Type B pancreatic cell (in vitro differentiated cells): ENCODE data around the gene BCL3. TPM values are rescaled to one million over a fixed set of nuclear protein-coding genes. Genes with fewer than 3 reads are reported as not detected.

Experiments used
- DNase-seq: peaks from one replicate; pipeline ENCODE4 v3.0.0; 2021; ENCODE audit warnings: mixed read lengths; ENCODE audit not compliant: unreplicated experiment; ENCODE audit errors: extremely low spot score
- H3K27ac Mint-ChIP-seq: 2 replicates; pipeline ENCODE4 v1.8.0; 2021; ENCODE audit warnings: mild to moderate bottlenecking, mixed read lengths
- H3K27me3 Mint-ChIP-seq: 2 replicates; pipeline ENCODE4 v1.8.0; 2021; ENCODE audit warnings: mixed read lengths
- H3K36me3 Mint-ChIP-seq: 2 replicates; pipeline ENCODE4 v1.8.0; 2021; ENCODE audit warnings: mixed read lengths
- H3K4me1 Mint-ChIP-seq: one replicate; pipeline ENCODE4 v1.8.0; 2021; ENCODE audit warnings: mixed read lengths; ENCODE audit not compliant: unreplicated experiment
- H3K4me3 Mint-ChIP-seq: 2 replicates; pipeline ENCODE4 v1.8.0; 2021; ENCODE audit warnings: mild to moderate bottlenecking, mixed read lengths
- H3K9me3 Mint-ChIP-seq: 2 replicates; pipeline ENCODE4 v1.8.0; 2021; ENCODE audit warnings: mixed read lengths
- CTCF ChIP-seq: fragments of 200-600 bp; sonication (generic); conservative IDR thresholded peaks from 2 replicates; pipeline ENCODE4 v1.5.0; 2021; ENCODE audit warnings: antibody characterized with exemption, mild to moderate bottlenecking
- total RNA-seq: library from RNA; stranded (reverse); gene quantifications from 2 replicates; pipeline ENCODE4 v1.2.1, GENCODE V29; 2021; ENCODE audit warnings: low replicate concordance

Gene BCL3
- total RNA-seq, 1 donor from 2014 or later = 18.9 TPM

GRCh38 chr19:44759083-44759804 lies 10.7 kb downstream of the BCL3 start:
- Mint-ChIP-seq H3K4me1 (peaks cover 20% of the 10 kb centered on the region), H3K9me3 (no peaks in the 10 kb centered on the region), H3K27ac (no peak overlapping the region), H3K4me3 (peak overlapping the region; percentile 51), H3K36me3 (peaks cover 5% of the 10 kb centered on the region), H3K27me3 (peaks cover 19% of the 10 kb centered on the region)
- TF ChIP-seq CTCF = no peak
- no peak for DNase-seq

GRCh38 chr19:44762038-44762437 lies 13.5 kb downstream of the BCL3 start:
- TF ChIP-seq CTCF = no peak
- Mint-ChIP-seq H3K4me3 (no peak overlapping the region), H3K27me3 (peaks cover 2% of the 10 kb centered on the region), H3K4me1 (peaks cover 14% of the 10 kb centered on the region), H3K9me3 (no peaks in the 10 kb centered on the region), H3K27ac (no peak overlapping the region), H3K36me3 (peaks cover 5% of the 10 kb centered on the region)
- DNase-seq = no peak

- H3K36me3 Mint-ChIP-seq = no peaks in the 10 kb centered on the region
- H3K4me3 Mint-ChIP-seq = no peak overlapping the region
- DNase-seq = no peak
- H3K27me3 Mint-ChIP-seq = peaks cover 4% of the 10 kb centered on the region
- H3K27ac Mint-ChIP-seq = peak overlapping the region; percentile 76
- H3K9me3 Mint-ChIP-seq = no peaks in the 10 kb centered on the region
- no peak for TF ChIP-seq CTCF
- H3K4me1 Mint-ChIP-seq = no peaks in the 10 kb centered on the region
Observed at GRCh38 chr19:44765033-44765948, 16.8 kb downstream of the BCL3 start.

GRCh38 chr19:44765949-44766335 lies 17.4 kb downstream of the BCL3 start:
- peaks cover 9% of the 10 kb centered on the region for H3K27me3 Mint-ChIP-seq
- no peak overlapping the region for H3K4me3 Mint-ChIP-seq
- DNase-seq = no peak
- H3K27ac Mint-ChIP-seq = no peak overlapping the region
- H3K36me3 Mint-ChIP-seq = no peaks in the 10 kb centered on the region
- peaks cover 6% of the 10 kb centered on the region for H3K4me1 Mint-ChIP-seq
- no peak for TF ChIP-seq CTCF
- no peaks in the 10 kb centered on the region for H3K9me3 Mint-ChIP-seq

- H3K9me3 Mint-ChIP-seq = no peaks in the 10 kb centered on the region
Observed at GRCh38 chr19:44767295-44768180, 19.0 kb downstream of the BCL3 start.

More at GRCh38 chr19:44767295-44768180, 19.0 kb downstream of the BCL3 start:
- DNase-seq = no peak
- H3K27me3 Mint-ChIP-seq = peaks cover 9% of the 10 kb centered on the region
- peaks cover 6% of the 10 kb centered on the region for H3K4me1 Mint-ChIP-seq
- no peak overlapping the region for H3K4me3 Mint-ChIP-seq
- no peaks in the 10 kb centered on the region for H3K36me3 Mint-ChIP-seq
- no peak for TF ChIP-seq CTCF
- H3K27ac Mint-ChIP-seq = no peak overlapping the region
